Coronary artery (tissue), 2 donors: ENCODE results near the gene LATS2.

Source experiments
- DNase-seq: peaks from one replicate; pipeline ENCODE4 v3.0.0-alpha.2; 2017; ENCODE audit warnings: low spot score
- H3K27ac ChIP-seq, 2 donors: fragments of 200-600 bp; sonication (generic); one replicate each; pipeline ENCODE4 v1.5.1; 2016 to 2019
- H3K4me3 ChIP-seq: fragments of 200-600 bp; sonication (generic); 2 replicates; pipeline ENCODE4 v1.5.1; 2016; ENCODE audit warnings: mild to moderate bottlenecking, moderate library complexity
- TF ChIP-seq, protein P1 (sequence below): fragments of 200-600 bp; sonication (generic); IDR thresholded peaks from one replicate; pipeline ENCODE4 v1.5.1; 2019; ENCODE audit warnings: antibody characterized with exemption

Gene LATS2

DNA sequence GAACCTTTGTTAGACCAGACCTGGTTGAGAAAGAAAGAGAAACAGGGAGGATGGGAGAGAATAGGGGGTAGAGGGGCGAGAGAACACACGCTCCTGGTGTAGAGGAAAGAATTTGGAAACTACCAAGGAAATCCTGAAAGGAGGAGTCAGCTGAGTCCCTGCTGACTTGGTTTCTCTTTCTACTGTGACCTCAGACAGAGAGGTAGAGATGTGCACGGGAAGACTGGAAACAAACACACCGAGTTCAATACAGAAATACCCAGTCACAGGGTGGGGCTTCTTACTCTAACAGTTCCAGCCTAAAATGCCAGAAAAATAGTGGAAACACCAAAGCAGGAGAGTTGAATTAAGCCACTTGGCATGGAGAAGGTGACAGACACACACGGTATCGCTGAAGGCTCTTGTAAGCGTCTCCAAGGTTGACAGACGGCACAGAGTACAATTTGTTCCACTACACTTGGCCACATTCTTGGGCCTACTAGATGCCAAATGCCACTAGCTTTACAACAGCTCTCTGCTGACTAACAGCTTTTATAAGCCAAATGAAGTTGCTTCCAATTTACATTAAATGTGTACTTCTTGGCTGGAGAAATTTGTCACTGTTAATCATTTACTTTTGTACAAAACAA lies 28.1 kb downstream of the LATS2 start:
- Histone ChIP-seq H3K27ac (peak overlapping the region; percentile 88 to 93), H3K4me3 (peak overlapping the region; percentile 10)
- TF ChIP-seq, protein P1, sequence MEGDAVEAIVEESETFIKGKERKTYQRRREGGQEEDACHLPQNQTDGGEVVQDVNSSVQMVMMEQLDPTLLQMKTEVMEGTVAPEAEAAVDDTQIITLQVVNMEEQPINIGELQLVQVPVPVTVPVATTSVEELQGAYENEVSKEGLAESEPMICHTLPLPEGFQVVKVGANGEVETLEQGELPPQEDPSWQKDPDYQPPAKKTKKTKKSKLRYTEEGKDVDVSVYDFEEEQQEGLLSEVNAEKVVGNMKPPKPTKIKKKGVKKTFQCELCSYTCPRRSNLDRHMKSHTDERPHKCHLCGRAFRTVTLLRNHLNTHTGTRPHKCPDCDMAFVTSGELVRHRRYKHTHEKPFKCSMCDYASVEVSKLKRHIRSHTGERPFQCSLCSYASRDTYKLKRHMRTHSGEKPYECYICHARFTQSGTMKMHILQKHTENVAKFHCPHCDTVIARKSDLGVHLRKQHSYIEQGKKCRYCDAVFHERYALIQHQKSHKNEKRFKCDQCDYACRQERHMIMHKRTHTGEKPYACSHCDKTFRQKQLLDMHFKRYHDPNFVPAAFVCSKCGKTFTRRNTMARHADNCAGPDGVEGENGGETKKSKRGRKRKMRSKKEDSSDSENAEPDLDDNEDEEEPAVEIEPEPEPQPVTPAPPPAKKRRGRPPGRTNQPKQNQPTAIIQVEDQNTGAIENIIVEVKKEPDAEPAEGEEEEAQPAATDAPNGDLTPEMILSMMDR: no peak
- no peak for DNase-seq

DNA sequence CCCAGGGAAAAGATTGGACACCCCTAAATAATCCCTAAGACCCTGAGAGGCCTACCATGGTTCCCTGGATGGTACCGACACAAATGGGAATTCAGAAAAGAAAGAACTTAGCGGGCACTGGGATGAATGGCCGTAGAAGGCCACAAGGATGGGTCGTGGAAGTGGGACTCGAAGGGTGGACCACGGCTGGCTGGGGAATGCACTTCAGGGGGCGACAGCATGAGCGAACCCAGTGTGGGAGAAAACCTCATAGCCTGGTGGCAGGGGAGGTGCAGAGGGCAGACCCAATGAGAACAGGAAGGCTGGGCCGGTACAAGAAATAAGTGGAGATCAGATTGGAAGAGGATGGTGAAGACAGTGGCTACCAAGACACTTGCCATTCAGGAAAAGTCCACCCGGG lies 28.7 kb downstream of the LATS2 start:
- H3K27ac ChIP-seq: peak overlapping the region; percentile 88 to 93
- TF ChIP-seq, protein P1: no peak
- no peak overlapping the region for H3K4me3 ChIP-seq
- DNase-seq: no peak

DNA sequence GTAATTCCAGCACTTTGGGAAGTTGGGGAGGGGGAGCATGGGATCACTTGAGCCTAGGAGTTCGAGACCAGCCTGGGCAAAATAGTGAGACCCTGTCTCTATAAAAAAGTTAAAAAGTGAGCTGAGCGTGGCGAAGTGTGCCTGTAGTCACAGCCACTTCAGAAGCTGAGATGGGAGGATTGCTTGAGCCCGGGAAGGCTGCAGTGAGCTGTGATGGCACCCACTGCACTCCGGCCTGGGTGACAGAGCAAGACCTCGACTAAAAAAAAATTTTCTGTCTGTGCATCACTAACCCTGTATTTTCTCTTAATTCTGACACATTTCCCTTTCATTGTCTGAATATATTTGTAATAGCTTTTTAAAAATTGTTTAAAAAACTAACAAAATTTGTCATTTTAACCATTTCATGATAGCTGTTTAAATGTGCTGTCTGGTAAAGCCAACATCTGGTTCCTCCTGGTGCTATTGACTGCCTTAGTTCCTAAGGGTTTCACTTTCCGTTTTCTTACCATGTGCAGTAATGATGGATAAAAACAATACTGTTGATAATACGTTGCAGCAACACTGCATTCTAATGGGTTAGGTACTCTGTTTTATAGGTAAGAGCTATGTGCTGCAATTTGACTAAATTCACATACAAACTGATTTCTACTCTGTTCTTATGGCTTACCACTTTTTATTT lies 29.7 kb downstream of the LATS2 start:
- no peak for DNase-seq
- H3K4me3 ChIP-seq: no peak overlapping the region
- H3K27ac ChIP-seq: peak overlapping the region; percentile 38 to 88
- TF ChIP-seq, protein P1: no peak

DNA sequence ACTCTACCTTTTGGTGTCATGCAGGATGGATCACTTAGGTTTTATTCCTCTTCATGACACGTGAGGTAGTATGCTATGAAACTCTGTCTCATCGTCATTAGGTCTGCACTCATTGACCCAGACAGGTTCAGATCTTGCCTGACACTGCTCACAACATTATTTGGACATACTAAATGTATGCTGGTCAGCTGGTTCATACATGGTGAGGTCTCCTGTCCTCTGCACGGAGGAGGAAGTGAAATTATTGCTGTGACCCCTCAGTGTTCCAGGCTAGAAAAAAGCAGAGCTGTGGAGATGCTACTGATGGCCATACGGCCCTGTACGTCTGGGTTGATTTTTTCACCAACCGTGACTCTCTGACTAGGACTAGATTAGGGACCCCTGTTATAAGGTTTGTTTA lies 35.8 kb downstream of the LATS2 start:
- DNase-seq: no peak
- Histone ChIP-seq H3K27ac (no peak overlapping the region), H3K4me3 (no peak overlapping the region)
- TF ChIP-seq, protein P1: no peak

DNA sequence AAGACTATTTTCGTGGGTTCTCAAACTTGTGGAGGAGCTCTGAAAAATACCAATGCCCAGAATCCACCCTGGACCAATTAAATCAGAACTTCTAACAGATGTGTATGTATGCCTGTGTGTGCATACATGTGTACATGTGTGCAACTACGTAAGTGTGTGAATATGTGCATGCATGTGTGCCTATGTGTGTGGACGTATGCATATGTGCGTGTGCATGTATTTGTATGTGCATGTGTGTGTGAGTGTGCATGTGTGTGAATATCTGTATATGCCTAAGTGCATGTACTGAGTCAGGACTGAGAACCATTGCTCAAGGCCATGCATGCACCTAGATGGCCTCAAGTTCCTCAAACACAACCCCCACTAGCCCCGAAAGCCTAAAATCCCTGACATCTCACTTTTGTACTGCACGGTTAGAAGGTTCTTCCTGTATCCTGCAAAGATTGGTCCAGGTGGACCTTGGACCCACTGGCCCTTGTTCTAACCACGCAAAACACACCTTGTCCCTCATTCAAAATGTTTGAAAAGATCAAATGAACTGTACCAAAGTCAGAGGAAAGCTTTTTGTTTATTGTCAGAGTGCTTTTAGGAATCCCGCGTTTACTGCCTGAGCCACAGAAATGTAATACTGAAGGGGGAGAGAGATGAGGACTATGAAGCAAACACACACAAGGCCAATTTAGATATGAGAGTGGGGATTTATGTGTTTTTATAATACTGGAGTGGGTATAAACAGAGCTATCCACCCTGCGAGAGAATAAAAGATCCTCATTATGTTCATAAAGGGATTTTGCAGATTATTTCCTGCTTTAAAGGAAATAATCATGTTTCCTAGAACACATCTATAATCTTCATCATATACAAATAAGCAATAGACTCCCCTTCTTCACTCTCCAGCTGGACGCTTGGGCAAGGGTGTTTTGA lies 39.1 kb downstream of the LATS2 start:
- DNase-seq: no peak
- Histone ChIP-seq H3K27ac (no peak overlapping the region), H3K4me3 (no peak overlapping the region)
- TF ChIP-seq, protein P1: no peak

DNA sequence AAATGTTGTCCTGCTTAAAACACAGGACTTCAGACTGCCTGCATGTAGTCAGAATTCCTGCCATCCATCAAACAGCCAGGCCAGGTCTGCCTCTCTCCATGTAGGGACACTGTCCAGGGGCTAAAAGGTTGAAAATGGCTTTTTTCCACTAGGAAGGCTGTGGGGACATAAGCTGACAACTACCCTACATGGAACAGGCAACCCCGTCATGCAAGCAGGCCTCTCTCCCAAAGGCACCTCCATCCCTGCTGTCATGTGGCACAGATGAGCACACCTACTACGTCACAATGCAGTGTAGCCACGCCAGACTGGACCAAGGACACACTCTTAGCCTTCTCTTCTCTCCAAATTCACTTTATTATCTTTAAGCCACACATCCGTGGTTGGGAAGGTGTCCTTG lies 40.8 kb downstream of the LATS2 start:
- H3K27ac ChIP-seq: peak overlapping the region; percentile 42 to 48
- no peak overlapping the region for H3K4me3 ChIP-seq
- no peak for DNase-seq
- TF ChIP-seq, protein P1: no peak
